H1 (cell line): Measurements from ENCODE around the gene LPCAT3. TPM values are rescaled to one million over a fixed set of nuclear protein-coding genes. Genes with fewer than 3 reads are reported as not detected.

Experiments used
- CTCF ChIA-PET: fragments of 300-600 bp; sonication (Branson Sonifier 250); formaldehyde crosslinking; loops from one replicate; lab custom pipeline; 2021; ENCODE audit not compliant: partially characterized antibody; lab: Charles Lee
- POLR2A ChIA-PET: fragments of 300-600 bp; sonication (Branson Sonifier 250); formaldehyde crosslinking; loops from one replicate; lab custom pipeline; 2021; ENCODE audit warnings: inconsistent platforms; ENCODE audit not compliant: partially characterized antibody; lab: Charles Lee
- DNase-seq, 2 experiments: peaks; one replicate each; pipeline versions ENCODE4 v3.0.0 to v3.0.0-alpha.2; 2010 to 2022; ENCODE audit warnings: low spot score in 2 of 2, low read depth in 1 of 2, mixed read lengths in 1 of 2
- FAIRE-seq: peaks from 2 replicates; lab custom pipeline; 2011; peaks lifted over from hg19 to GRCh38; lab: Jason Lieb, UNC
- H2AFZ ChIP-seq: 2 replicates; pipeline ENCODE4 v1.8.1; 2012; ENCODE audit warnings: low read length, inconsistent platforms
- H2AK5ac ChIP-seq: 2 replicates; pipeline ENCODE4 v1.6.1; 2013; ENCODE audit warnings: low read depth, low read length
- H2BK120ac ChIP-seq: replicated peaks from 2 replicates; pipeline ENCODE3; 2013; ENCODE audit warnings: low read depth, low read length, inconsistent platforms
- H2BK12ac ChIP-seq: 2 replicates; pipeline ENCODE4 v1.6.1; 2013; ENCODE audit warnings: low read depth, low read length
- H2BK15ac ChIP-seq: 2 replicates; pipeline ENCODE4 v1.6.1; 2013; ENCODE audit warnings: low read length
- H2BK20ac ChIP-seq: 2 replicates; pipeline ENCODE4 v1.6.1; 2013; ENCODE audit warnings: low read length
- H2BK5ac ChIP-seq: 2 replicates; pipeline ENCODE4 v1.6.1; 2013; ENCODE audit warnings: low read depth, low read length
- H3K14ac ChIP-seq: 2 replicates; pipeline ENCODE4 v1.6.1; 2013; ENCODE audit warnings: inconsistent platforms; ENCODE audit not compliant: insufficient read length
- H3K18ac ChIP-seq: 2 replicates; pipeline ENCODE4 v1.6.1; 2013; ENCODE audit warnings: low read length; ENCODE audit errors: extremely low read depth
- H3K23ac ChIP-seq: 2 replicates; pipeline ENCODE4 v1.6.1; 2013; ENCODE audit warnings: inconsistent platforms; ENCODE audit not compliant: insufficient read length
- H3K23me2 ChIP-seq: 2 replicates; pipeline ENCODE4 v1.6.1; 2013; ENCODE audit warnings: low read depth, low read length
- H3K27ac ChIP-seq: 2 replicates; pipeline ENCODE4 v1.6.1; 2011; ENCODE audit warnings: low read depth, low read length, inconsistent platforms
- H3K27me3 ChIP-seq, 4 experiments: replicated peaks in 1 of 4; 1 replicate in 1 of 4; 2 replicates in 3 of 4; pipeline versions ENCODE4 v1.6.1 to v1.8.1; 2011 to 2013; ENCODE audit warnings: low read length in 3 of 4, mild to moderate bottlenecking in 3 of 4, inconsistent platforms in 2 of 4, mixed read lengths in 2 of 4, moderate library complexity in 1 of 4; ENCODE audit not compliant: control insufficient read depth in 3 of 4, insufficient read depth in 3 of 4; ENCODE audit errors: extremely low read depth in 1 of 4
- H3K36me3 ChIP-seq, 4 experiments: 2 replicates each; pipeline versions ENCODE4 v1.6.1 to v1.8.1; 2011 to 2013; ENCODE audit warnings: mild to moderate bottlenecking in 4 of 4, low read length in 3 of 4, moderate library complexity in 2 of 4, control low read depth in 1 of 4, inconsistent platforms in 1 of 4; ENCODE audit not compliant: insufficient read depth in 4 of 4, control insufficient read depth in 2 of 4
- H3K4ac ChIP-seq: replicated peaks from 2 replicates; pipeline ENCODE3; 2013; ENCODE audit warnings: low read length, low read depth, mixed read lengths, inconsistent platforms; ENCODE audit not compliant: insufficient read length
- H3K4me1 ChIP-seq, 4 experiments: replicated peaks in 1 of 4; 1 replicate in 1 of 4; 2 replicates in 3 of 4; pipeline versions ENCODE4 v1.6.1 to v1.8.1; 2011 to 2013; ENCODE audit warnings: low read length in 3 of 4, inconsistent platforms in 2 of 4, mixed read lengths in 1 of 4; ENCODE audit not compliant: insufficient read depth in 4 of 4, control insufficient read depth in 3 of 4
- H3K4me2 ChIP-seq, 2 experiments: 2 replicates each; pipeline versions ENCODE4 v1.6.1 to v1.8.1; 2011 to 2013; ENCODE audit warnings: low read depth in 2 of 2, low read length in 2 of 2, control low read depth in 1 of 2, inconsistent platforms in 1 of 2, mild to moderate bottlenecking in 1 of 2; ENCODE audit not compliant: insufficient read depth in 1 of 2
- H3K4me3 ChIP-seq, 4 experiments: fragments of 200-600, 300-600 bp in 1 of 4; sonication (generic), shearing (Covaris generic), sonication (Bioruptor Twin) in 1 of 4; 2 replicates each; pipeline versions ENCODE4 v1.5.1 to v1.8.1; 2011 to 2016; ENCODE audit warnings: low read length in 4 of 4, low read depth in 3 of 4, control low read depth in 2 of 4, inconsistent platforms in 2 of 4, mild to moderate bottlenecking in 2 of 4, mixed read lengths in 1 of 4, moderate library complexity in 1 of 4; ENCODE audit not compliant: insufficient read depth in 2 of 4; ENCODE audit errors: extremely low read depth in 1 of 4
- H3K56ac ChIP-seq: replicated peaks from 2 replicates; pipeline ENCODE3; 2013; ENCODE audit warnings: low read depth, mild to moderate bottlenecking, mixed read lengths, low read length, inconsistent platforms; ENCODE audit not compliant: insufficient read length
- H3K79me1 ChIP-seq: 2 replicates; pipeline ENCODE4 v1.6.1; 2013; ENCODE audit warnings: low read depth, low read length, control low read depth
- H3K79me2 ChIP-seq, 2 experiments: 2 replicates each; pipeline versions ENCODE4 v1.6.1 to v1.8.1; 2012 to 2013; ENCODE audit warnings: low read length in 2 of 2, mild to moderate bottlenecking in 2 of 2, inconsistent platforms in 1 of 2; ENCODE audit not compliant: insufficient read depth in 2 of 2, control insufficient read depth in 1 of 2
- H3K9ac ChIP-seq, 4 experiments: replicated peaks in 1 of 4; 1 replicate in 1 of 4; 2 replicates in 3 of 4; pipeline versions ENCODE4 v1.6.1 to v1.8.1; 2011 to 2013; ENCODE audit warnings: low read depth in 3 of 4, low read length in 3 of 4, control low read depth in 2 of 4, mild to moderate bottlenecking in 2 of 4, moderate library complexity in 2 of 4, inconsistent platforms in 1 of 4; ENCODE audit errors: extremely low read depth in 1 of 4
- H3K9me3 ChIP-seq, 2 experiments: 2 replicates each; pipeline versions ENCODE4 v1.6.1 to v1.8.1; 2012 to 2013; ENCODE audit warnings: mild to moderate bottlenecking in 2 of 2, moderate library complexity in 2 of 2, control low read depth in 1 of 2, inconsistent platforms in 1 of 2, low read depth in 1 of 2, low read length in 1 of 2, mixed read lengths in 1 of 2; ENCODE audit not compliant: insufficient read depth in 2 of 2
- H4K20me1 ChIP-seq, 2 experiments: replicated peaks in 1 of 2; 2 replicates each; pipeline versions ENCODE3 to v1.8.1; 2011 to 2013; ENCODE audit warnings: inconsistent platforms in 2 of 2, low read length in 2 of 2, mild to moderate bottlenecking in 1 of 2; ENCODE audit not compliant: insufficient read depth in 2 of 2, control insufficient read depth in 1 of 2
- H4K5ac ChIP-seq: 2 replicates; pipeline ENCODE4 v1.6.1; 2013; ENCODE audit warnings: low read length, low read depth, mixed read lengths, inconsistent platforms; ENCODE audit not compliant: insufficient read length
- H4K8ac ChIP-seq: 2 replicates; pipeline ENCODE4 v1.8.0; 2013; ENCODE audit warnings: mild to moderate bottlenecking, moderate library complexity, low read length, inconsistent platforms; ENCODE audit not compliant: insufficient read depth; ENCODE audit errors: extremely low read depth
- H4K91ac ChIP-seq: replicated peaks from 2 replicates; pipeline ENCODE3; 2013; ENCODE audit warnings: low read length, mixed read lengths, inconsistent platforms; ENCODE audit not compliant: insufficient read length
- EGR1 ChIP-seq: IDR thresholded peaks from 2 replicates; pipeline ENCODE4 v1.6.1; 2011; ENCODE audit warnings: low read depth, low read length, borderline replicate concordance
- EP300 ChIP-seq, 2 experiments: IDR thresholded peaks; 1 replicate in 1 of 2; 2 replicates in 1 of 2; pipeline ENCODE4 v1.6.1; 2011 to 2012; ENCODE audit warnings: low read depth in 2 of 2, low read length in 2 of 2, mild to moderate bottlenecking in 2 of 2, borderline replicate concordance in 1 of 2, inconsistent platforms in 1 of 2, moderate library complexity in 1 of 2
- HDAC2 ChIP-seq, 2 experiments: fragments of 300-600 bp in 1 of 2; sonication (generic) in 1 of 2; IDR thresholded peaks; 2 replicates each; pipeline ENCODE4 v1.6.1; 2011 to 2012; ENCODE audit warnings: low read depth in 2 of 2, low read length in 2 of 2, mild to moderate bottlenecking in 2 of 2, moderate library complexity in 2 of 2, borderline replicate concordance in 1 of 2, inconsistent platforms in 1 of 2
- KDM1A ChIP-seq: fragments of 200-600, 300-600 bp; sonication (generic); IDR thresholded peaks from 2 replicates; pipeline ENCODE4 v1.7.1; 2016; ENCODE audit warnings: mild to moderate bottlenecking, low read length, borderline replicate concordance
- TAF1 ChIP-seq: IDR thresholded peaks from 2 replicates; pipeline ENCODE4 v1.6.1; 2011; ENCODE audit warnings: mild to moderate bottlenecking, low read depth, low read length
- TAF7 ChIP-seq: optimal IDR thresholded peaks from 2 replicates; pipeline ENCODE3; 2011; ENCODE audit warnings: low read depth, mild to moderate bottlenecking, inconsistent platforms, low read length, moderate library complexity, borderline replicate concordance
- TCF12 ChIP-seq: IDR thresholded peaks from 2 replicates; pipeline ENCODE4 v1.6.1; 2011; ENCODE audit warnings: low read depth, mild to moderate bottlenecking, low read length
- WGBS, 2 experiments: shearing (Covaris generic) in 1 of 2; methylation state at CpG; one replicate each; pipeline versions ENCODE4 v1.1.6 to v1.1.7; 2013 to 2015; ENCODE audit warnings: low lambda C conversion rate in 2 of 2, mixed read lengths in 2 of 2, inconsistent platforms in 1 of 2, low coverage in 1 of 2, missing lambda C conversion rate in 1 of 2; ENCODE audit not compliant: insufficient replicate concordance in 2 of 2, insufficient coverage in 1 of 2, insufficient read length in 1 of 2; ENCODE audit errors: extremely low coverage in 1 of 2, missing lambda C conversion rate in 1 of 2; 5-methylcytosine and 5-hydroxymethylcytosine counted together
- polyA plus RNA-seq, 7 experiments: library from polyadenylated mRNA; depleted of rRNA in 3 of 7; stranded (reverse) in 5 of 7; unstranded in 2 of 7; fragments of >200 nt in 5 of 7; fragments of 200-250 nt in 2 of 7; gene quantifications; 1 replicate in 5 of 7; 2 replicates in 1 of 7; 4 replicates in 1 of 7; pipeline versions ENCODE4 v1.2.1 to v1.2.3, GENCODE V29; 2011 to 2013; ENCODE audit warnings: missing spikeins in 2 of 7, mixed read lengths in 2 of 7
- total RNA-seq: library from RNA; stranded (reverse); fragmentation: NEBNext Ultra II Directional; extraction: Animal tissue kit (Norgen Biotek cat#: 25700); gene quantifications from 2 replicates; pipeline ENCODE4 v1.2.1, GENCODE V29; 2021
- TF ChIP-seq, protein P1 (sequence below): IDR thresholded peaks from 2 replicates; pipeline ENCODE4 v1.6.1; 2011; ENCODE audit warnings: low read depth, mild to moderate bottlenecking, low read length; ENCODE audit not compliant: insufficient read depth
- TF ChIP-seq, protein P2 (sequence below): IDR thresholded peaks from 2 replicates; pipeline ENCODE4 v1.6.1; 2012; ENCODE audit warnings: inconsistent platforms

LPCAT3 gene
- total and polyA plus RNA-seq, 2 of the 8 experiments (the other 6 are each of a cell fraction or from before 2014, with no cell fraction given): 55.8 to 70.4 TPM

DNA sequence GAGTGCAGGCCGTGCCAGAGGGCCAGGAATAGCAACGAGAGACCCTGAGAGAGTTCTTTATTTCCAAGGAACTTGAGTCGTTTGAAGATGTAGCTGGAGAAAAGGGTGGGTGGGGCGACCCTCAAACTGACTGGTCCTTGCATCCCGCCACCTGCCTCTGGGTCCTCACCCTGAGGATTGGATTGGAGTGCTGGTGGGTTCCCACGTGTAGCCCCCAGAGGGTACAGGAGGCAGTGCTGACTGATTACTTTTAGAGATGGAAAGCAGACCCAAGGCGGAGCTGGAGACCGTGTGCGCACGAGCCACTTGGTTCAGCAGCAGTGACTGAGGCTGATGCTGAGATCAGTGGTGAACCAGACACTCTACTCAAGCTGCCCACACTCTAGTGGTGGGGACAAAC is 40.6 kb downstream of the LPCAT3 start:
- no peak overlapping the region for H3K56ac ChIP-seq
- no peak overlapping the region for H2AFZ ChIP-seq
- no peak overlapping the region for H2AK5ac ChIP-seq
- H3K18ac ChIP-seq: no peak overlapping the region
- H3K23me2 ChIP-seq: no peaks in the 10 kb centered on the region
- H4K20me1 ChIP-seq: peaks cover 8 to 9% of the 10 kb centered on the region in 2 experiments
- H3K4me1 ChIP-seq: peaks cover 0 to 4% (median under 1%) of the 10 kb centered on the region in 4 experiments; a peak in 2 of 7 replicates
- no peak overlapping the region for H4K8ac ChIP-seq
- H3K4ac ChIP-seq: no peak overlapping the region
- no peak overlapping the region for H2BK15ac ChIP-seq
- H2BK12ac ChIP-seq: no peak overlapping the region
- no peak overlapping the region; the same call in 1 of the 2 replicates for H3K27ac ChIP-seq
- H3K4me2 ChIP-seq: no peak overlapping the region
- FAIRE-seq (no peak), DNase-seq (no peak)
- no peak overlapping the region for H3K23ac ChIP-seq
- H3K79me2 ChIP-seq: peaks cover 0 to 4% of the 10 kb centered on the region in 2 experiments; a peak in 2 of 4 replicates
- no peak overlapping the region for H2BK120ac ChIP-seq
- ChIA-PET POLR2A (interaction anchor here (0.6 to 30.5 kb wide), 20 partner anchors 9 to 555 kb away, joined by 3 to 1596 read pairs (median 4); partner anchors contain the start of genes ATN1, C12orf57, CLSTN3 and PTPN6), CTCF (interaction anchor here (0.6 to 2.1 kb wide), 13 partner anchors 13 to 1730 kb away, joined by 3 to 10 read pairs (median 4); partner anchors contain the start of genes C12orf57, LPCAT3 and RNU7-1)
- no peak overlapping the region for H2BK5ac ChIP-seq
- H3K9me3 ChIP-seq: no peaks in the 10 kb centered on the region
- H4K5ac ChIP-seq: no peak overlapping the region
- 92% methylated on average over 10 of the region's 10 CpGs; no CpG with 5 or more reads in 1 of the 2 experiments for WGBS, 2 experiments
- H3K9ac ChIP-seq: no peak overlapping the region
- no peak overlapping the region for H3K14ac ChIP-seq
- H3K36me3 ChIP-seq: peaks cover 25 to 76% (median 54%) of the 10 kb centered on the region in 4 experiments
- TF ChIP-seq TAF7: no peak
- no peak for TF ChIP-seq EP300 (IDR thresholded peaks at IDR 0.05; ENCODE audit: borderline replicate concordance in 1 of 2, low read depth in 2 of 2, low read length in 2 of 2)
- TF ChIP-seq, protein P1, sequence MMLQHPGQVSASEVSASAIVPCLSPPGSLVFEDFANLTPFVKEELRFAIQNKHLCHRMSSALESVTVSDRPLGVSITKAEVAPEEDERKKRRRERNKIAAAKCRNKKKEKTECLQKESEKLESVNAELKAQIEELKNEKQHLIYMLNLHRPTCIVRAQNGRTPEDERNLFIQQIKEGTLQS: no peak
- no peak for TF ChIP-seq TAF1
- no peak for TF ChIP-seq TCF12
- TF ChIP-seq HDAC2 (IDR thresholded peaks at IDR 0.05; ENCODE audit: borderline replicate concordance in 1 of 2, low read depth in 2 of 2, low read length in 2 of 2): no peak
- no peak for TF ChIP-seq KDM1A
- TF ChIP-seq, protein P2, sequence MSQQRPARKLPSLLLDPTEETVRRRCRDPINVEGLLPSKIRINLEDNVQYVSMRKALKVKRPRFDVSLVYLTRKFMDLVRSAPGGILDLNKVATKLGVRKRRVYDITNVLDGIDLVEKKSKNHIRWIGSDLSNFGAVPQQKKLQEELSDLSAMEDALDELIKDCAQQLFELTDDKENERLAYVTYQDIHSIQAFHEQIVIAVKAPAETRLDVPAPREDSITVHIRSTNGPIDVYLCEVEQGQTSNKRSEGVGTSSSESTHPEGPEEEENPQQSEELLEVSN: no peak
- no peak for TF ChIP-seq EGR1
- peaks cover 4% of the 10 kb centered on the region; the same call in 1 of the 2 replicates for H3K79me1 ChIP-seq
- H2BK20ac ChIP-seq: no peak overlapping the region
- no peaks in the 10 kb centered on the region for H3K27me3 ChIP-seq
- no peak overlapping the region for H4K91ac ChIP-seq
- H3K4me3 ChIP-seq: no peak overlapping the region
